Loucy (cell line): ENCODE results near the gene PURA.

ENCODE experiments used
- H2AFZ ChIP-seq: fragments of 200-600 bp; sonication (generic); 2 replicates; pipeline ENCODE4 v1.6.0; 2016; ENCODE audit warnings: antibody characterized with exemption, mild to moderate bottlenecking, low read length, moderate library complexity
- H3F3A ChIP-seq: fragments of 200-600 bp; 2 replicates; pipeline ENCODE4 v1.6.0; 2016; ENCODE audit warnings: antibody characterized with exemption, low read depth, mild to moderate bottlenecking
- H3K27me3 ChIP-seq: fragments of 200-600 bp; sonication (generic); 2 replicates; pipeline ENCODE4 v1.6.1; 2014; ENCODE audit warnings: low read length, mild to moderate bottlenecking; ENCODE audit not compliant: insufficient read depth, poor library complexity, severe bottlenecking
- H3K36me3 ChIP-seq: fragments of 200-600 bp; sonication (generic); 2 replicates; pipeline ENCODE4 v1.6.1; 2016; ENCODE audit warnings: low read length; ENCODE audit not compliant: insufficient read depth
- H3K4me1 ChIP-seq: fragments of 200-600 bp; sonication (generic); 2 replicates; pipeline ENCODE4 v1.5.1; 2014; ENCODE audit warnings: low read length, mild to moderate bottlenecking; ENCODE audit not compliant: insufficient read depth, poor library complexity, severe bottlenecking
- H3K4me2 ChIP-seq: fragments of 200-600 bp; sonication (generic); 2 replicates; pipeline ENCODE4 v1.6.0; 2014; ENCODE audit warnings: antibody characterized with exemption, low read length, low read depth, mild to moderate bottlenecking; ENCODE audit not compliant: poor library complexity, severe bottlenecking
- H3K4me3 ChIP-seq: fragments of 200-600 bp; sonication (generic); 2 replicates; pipeline ENCODE4 v1.5.1; 2014; ENCODE audit warnings: low read length, mild to moderate bottlenecking, mixed read lengths; ENCODE audit not compliant: poor library complexity, severe bottlenecking
- H3K79me2 ChIP-seq: fragments of 200-600 bp; sonication (generic); 2 replicates; pipeline ENCODE4 v1.6.1; 2014; ENCODE audit warnings: low read length; ENCODE audit not compliant: insufficient read depth
- H3K9ac ChIP-seq: fragments of 200-600 bp; sonication (generic); 2 replicates; pipeline ENCODE4 v1.6.0; 2014; ENCODE audit warnings: mild to moderate bottlenecking, low read depth, low read length, moderate library complexity; ENCODE audit not compliant: poor library complexity, severe bottlenecking
- H3K9me2 ChIP-seq: fragments of 200-600 bp; sonication (generic); replicated peaks from 2 replicates; pipeline ENCODE4 v1.6.1; 2016; ENCODE audit warnings: low read depth, low read length, mixed read lengths
- H3K9me3 ChIP-seq: fragments of 200-600 bp; sonication (generic); 2 replicates; pipeline ENCODE4 v1.6.1; 2014; ENCODE audit warnings: mild to moderate bottlenecking, antibody characterized with exemption, low read length, low read depth; ENCODE audit not compliant: insufficient read depth
- H4K20me1 ChIP-seq: fragments of 200-600 bp; sonication (generic); 2 replicates; pipeline ENCODE4 v1.6.0; 2014; ENCODE audit warnings: antibody characterized with exemption, low read length, mild to moderate bottlenecking; ENCODE audit not compliant: insufficient read depth, poor library complexity, severe bottlenecking
- EZH2phosphoT487 ChIP-seq: fragments of 200-600 bp; IDR thresholded peaks from 2 replicates; pipeline ENCODE4 v1.6.1; 2018; ENCODE audit warnings: antibody characterized with exemption, mild to moderate bottlenecking, moderate library complexity, borderline replicate concordance
- TF ChIP-seq, protein P1 (sequence below): fragments of 200-600 bp; sonication (generic); conservative IDR thresholded peaks from 2 replicates; pipeline ENCODE4 v1.5.1; 2014; ENCODE audit warnings: mild to moderate bottlenecking, antibody characterized with exemption, low read length

Gene PURA

DNA sequence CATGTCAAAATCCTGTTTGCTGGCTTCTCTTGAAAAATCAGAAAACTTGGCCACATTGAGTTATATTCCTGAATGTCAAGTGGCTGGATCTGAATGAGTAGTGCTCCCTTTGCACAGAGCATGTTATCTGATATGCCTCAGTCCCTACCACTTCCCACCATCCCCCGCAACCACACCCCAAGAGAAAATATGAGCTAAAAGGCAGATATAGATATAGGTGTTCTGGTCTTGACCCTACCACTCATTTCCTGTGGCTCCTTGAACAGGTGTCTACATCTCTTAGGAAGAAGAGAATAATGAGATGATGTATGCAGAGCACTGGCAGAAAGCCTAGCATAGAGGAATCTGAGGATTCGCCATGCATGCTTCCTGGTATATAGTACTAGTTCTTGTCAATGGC lies 54.5 kb downstream of the PURA start:
- Histone ChIP-seq H4K20me1 (no peaks in the 10 kb centered on the region), H3K79me2 (no peaks in the 10 kb centered on the region), H3K36me3 (no peaks in the 10 kb centered on the region), H2AFZ (no peak overlapping the region), H3K27me3 (no peaks in the 10 kb centered on the region), H3K4me2 (no peak overlapping the region), H3F3A (no peaks in the 10 kb centered on the region), H3K9me3 (no peaks in the 10 kb centered on the region), H3K4me3 (no peak overlapping the region), H3K9me2 (no peaks in the 10 kb centered on the region), H3K9ac (no peak overlapping the region), H3K4me1 (peaks cover 12% of the 10 kb centered on the region)
- no peak for TF ChIP-seq EZH2phosphoT487
- TF ChIP-seq, protein P1, sequence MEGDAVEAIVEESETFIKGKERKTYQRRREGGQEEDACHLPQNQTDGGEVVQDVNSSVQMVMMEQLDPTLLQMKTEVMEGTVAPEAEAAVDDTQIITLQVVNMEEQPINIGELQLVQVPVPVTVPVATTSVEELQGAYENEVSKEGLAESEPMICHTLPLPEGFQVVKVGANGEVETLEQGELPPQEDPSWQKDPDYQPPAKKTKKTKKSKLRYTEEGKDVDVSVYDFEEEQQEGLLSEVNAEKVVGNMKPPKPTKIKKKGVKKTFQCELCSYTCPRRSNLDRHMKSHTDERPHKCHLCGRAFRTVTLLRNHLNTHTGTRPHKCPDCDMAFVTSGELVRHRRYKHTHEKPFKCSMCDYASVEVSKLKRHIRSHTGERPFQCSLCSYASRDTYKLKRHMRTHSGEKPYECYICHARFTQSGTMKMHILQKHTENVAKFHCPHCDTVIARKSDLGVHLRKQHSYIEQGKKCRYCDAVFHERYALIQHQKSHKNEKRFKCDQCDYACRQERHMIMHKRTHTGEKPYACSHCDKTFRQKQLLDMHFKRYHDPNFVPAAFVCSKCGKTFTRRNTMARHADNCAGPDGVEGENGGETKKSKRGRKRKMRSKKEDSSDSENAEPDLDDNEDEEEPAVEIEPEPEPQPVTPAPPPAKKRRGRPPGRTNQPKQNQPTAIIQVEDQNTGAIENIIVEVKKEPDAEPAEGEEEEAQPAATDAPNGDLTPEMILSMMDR: no peak

DNA sequence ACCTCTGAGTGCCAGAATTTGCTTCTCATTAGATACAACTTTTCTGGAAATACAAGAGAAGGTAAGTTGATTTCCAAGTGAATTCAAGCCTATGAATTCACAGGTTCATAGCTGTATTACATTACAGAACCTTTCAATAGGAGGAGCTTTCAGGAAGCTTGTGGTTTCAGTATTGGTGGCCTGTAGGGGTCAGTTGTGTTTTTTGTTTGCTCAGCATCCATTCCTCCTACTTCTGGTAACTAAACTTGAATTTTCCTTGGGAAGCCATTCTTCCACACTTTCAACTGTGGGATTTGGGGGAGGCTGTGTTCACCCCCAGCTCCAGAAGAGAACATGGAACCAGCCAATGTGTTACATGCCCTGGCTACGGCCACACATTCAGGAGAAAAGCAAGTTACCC lies 55.5 kb downstream of the PURA start:
- Histone ChIP-seq H3K36me3 (no peaks in the 10 kb centered on the region), H3K79me2 (no peaks in the 10 kb centered on the region), H3K9me2 (no peaks in the 10 kb centered on the region), H3K27me3 (no peaks in the 10 kb centered on the region), H3K4me3 (no peak overlapping the region), H4K20me1 (no peaks in the 10 kb centered on the region), H3K4me2 (no peak overlapping the region), H2AFZ (no peak overlapping the region), H3K9ac (no peak overlapping the region), H3K9me3 (no peaks in the 10 kb centered on the region), H3K4me1 (peaks cover 12% of the 10 kb centered on the region), H3F3A (peaks cover 9% of the 10 kb centered on the region; the same call in 1 of the 2 replicates)
- TF ChIP-seq, protein P1: peak; percentile 42
- TF ChIP-seq EZH2phosphoT487: no peak

DNA sequence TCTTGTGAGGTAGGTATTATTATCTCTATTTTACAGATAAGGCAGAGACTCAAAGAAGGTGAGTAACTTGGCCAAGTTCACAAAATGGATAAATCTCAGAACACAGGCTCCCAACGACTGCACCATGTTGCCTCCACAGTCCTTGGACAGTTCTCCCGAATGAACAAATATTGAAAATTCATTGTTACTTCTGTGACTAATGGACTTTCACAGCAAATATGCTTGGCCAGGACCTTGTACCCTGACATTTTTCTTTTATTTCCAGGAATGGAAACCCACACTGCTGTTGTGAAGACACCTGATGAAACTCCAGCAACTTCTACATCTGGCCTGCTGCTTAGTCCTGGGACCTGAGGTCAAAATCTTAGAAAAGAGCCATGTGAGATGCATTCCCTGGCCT lies 58.6 kb downstream of the PURA start:
- no peak for TF ChIP-seq EZH2phosphoT487
- TF ChIP-seq, protein P1: no peak
- peaks cover 23% of the 10 kb centered on the region for H3K4me1 ChIP-seq
- no peaks in the 10 kb centered on the region for H3K36me3 ChIP-seq
- H3K9me3 ChIP-seq: no peaks in the 10 kb centered on the region
- H3K27me3 ChIP-seq: no peaks in the 10 kb centered on the region
- H3K9me2 ChIP-seq: no peaks in the 10 kb centered on the region
- no peaks in the 10 kb centered on the region for H3K79me2 ChIP-seq
- no peak overlapping the region for H3K4me3 ChIP-seq
- H3K4me2 ChIP-seq: no peak overlapping the region
- no peak overlapping the region for H3K9ac ChIP-seq
- H2AFZ ChIP-seq: no peak overlapping the region
- peaks cover 10% of the 10 kb centered on the region; the same call in 1 of the 2 replicates for H3F3A ChIP-seq
- H4K20me1 ChIP-seq: no peaks in the 10 kb centered on the region
